CD4-positive, alpha-beta T cell treated with Interleukin-1 beta for 1 hour (primary cell): ENCODE results near the gene C2orf42.
"Not testable (repeated sequence)": the region's sequence is repeated elsewhere in the genome, so short reads cannot be mapped to it uniquely, and the experiment has no call there.

Experiments
- DNase-seq, 2 donors: peaks; one replicate each; pipeline ENCODE4 v3.0.0-alpha.2; 2020 to 2022

Gene C2orf42

DNA sequence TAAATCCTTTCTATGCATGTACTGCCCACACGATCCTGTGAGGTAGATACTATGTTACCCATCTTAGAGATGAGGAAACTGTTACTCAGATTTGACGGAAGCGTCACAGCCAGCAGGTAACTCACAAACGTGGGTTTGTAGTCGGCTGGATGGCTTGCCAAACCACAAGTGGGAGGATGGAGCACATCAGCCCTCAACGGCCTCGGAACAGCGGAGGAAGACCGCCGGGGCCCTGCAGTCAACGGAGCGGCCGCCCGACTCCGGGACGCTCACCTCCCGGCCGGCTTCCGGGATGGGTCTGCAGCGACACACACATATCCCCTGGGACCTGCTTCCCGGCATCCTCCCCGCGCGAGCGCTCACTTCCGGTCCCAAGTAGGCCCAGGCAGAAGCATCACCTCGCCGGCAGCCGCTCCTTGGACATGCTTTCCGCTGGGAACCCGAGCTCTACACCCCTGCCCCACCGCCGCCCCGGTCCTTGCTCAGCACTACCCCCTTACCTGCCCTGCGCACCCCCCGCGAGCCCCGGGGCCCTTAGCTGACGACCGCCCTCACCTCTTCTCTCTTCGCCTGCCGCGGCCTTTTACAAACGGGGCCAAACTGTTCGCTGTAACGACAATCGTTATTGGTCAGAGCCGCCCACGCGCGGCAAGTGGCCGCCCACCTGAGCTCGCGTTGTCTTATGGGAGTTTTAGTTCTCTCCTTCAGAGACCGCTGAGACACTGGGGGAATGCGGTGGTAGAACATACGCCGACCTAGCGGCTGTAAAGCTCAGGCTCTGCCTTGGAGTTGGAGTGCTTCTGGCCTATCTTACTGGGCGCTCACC is at the start of gene C2orf42:
C2orf42 (minus strand) TSS at position 602 of the 826 bp plus-strand sequence. CDS start 9,034 bp downstream, outside the sequence.
- DNase-seq = peak; percentile 96 to 97

DNA sequence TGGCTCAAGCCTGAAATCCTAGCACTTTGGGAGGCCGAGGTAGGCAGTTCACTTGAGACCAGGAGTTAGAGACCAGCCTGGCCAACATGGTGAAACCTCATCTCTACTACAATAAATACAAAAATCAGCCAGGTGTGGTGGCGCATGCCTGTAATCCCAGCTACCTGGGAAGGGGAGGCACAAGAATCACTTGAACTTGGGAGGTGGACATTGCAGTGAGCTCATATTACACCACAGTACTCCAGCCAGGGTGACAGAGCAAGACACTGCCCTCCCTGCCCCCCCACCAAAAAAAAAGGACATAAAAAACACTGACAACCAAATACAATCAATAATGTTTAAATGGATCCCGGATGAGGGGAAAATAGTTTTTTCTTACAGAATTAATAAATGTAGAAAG is 49.8 kb upstream of the C2orf42 start:
- no peak for DNase-seq

DNA sequence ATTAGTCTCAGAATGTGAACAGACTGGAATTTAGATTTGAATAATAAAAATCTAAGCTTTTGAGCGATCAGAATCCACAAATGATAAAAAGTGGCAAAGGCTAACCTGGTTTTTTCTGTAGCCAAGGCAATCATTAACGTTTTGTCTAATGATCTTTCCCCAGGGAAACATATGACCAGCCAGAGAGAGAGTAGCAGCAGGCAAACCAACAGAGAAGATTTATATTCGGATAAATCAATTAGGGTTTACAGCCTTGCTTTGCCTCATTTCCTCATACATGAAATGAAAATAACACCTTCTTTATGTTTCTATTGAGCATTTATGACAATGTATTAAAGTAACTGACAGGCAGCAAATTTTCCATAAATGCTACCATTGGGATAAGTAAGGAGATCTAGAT is 43.1 kb upstream of the C2orf42 start:
- no peak for DNase-seq

DNA sequence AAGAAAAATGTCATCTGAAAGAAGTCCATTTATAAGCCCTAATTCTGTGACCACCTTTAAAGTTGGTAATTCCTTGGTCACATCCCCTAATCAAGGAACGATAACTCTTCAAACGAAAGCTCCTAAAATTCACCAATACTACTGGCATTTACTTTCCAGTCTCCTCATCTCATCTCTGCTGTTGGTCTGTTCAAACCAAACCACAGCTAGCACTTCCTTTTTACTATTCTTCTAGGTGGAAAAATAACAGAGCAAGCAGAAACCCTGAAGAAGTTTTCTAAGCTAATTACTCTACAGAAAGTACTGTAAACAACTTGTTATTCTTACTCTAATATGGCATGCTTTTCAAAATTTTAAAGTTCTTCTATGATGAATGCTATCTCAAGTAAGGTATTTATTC is 36.0 kb upstream of the C2orf42 start:
- no peak for DNase-seq

DNA sequence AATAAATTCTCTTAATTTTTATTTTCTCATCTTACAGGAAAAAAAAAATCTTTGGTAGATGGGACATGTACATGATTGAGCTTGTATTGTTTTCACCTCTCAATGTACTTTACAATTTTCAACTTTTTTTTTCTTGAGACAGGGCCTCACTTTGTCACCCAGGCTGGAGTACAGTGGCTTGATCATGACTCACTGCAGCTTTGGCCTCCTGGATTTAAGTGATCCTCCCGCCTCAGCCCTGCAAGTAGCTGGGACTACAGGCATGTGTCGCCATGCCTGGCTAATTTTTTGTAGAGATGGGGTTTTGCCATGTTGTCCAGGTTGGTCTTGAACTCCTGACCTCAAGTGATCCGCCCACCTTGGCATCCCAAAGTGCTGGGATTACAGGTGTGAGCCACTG is 32.5 kb upstream of the C2orf42 start:
- not testable (repeated sequence) for DNase-seq

DNA sequence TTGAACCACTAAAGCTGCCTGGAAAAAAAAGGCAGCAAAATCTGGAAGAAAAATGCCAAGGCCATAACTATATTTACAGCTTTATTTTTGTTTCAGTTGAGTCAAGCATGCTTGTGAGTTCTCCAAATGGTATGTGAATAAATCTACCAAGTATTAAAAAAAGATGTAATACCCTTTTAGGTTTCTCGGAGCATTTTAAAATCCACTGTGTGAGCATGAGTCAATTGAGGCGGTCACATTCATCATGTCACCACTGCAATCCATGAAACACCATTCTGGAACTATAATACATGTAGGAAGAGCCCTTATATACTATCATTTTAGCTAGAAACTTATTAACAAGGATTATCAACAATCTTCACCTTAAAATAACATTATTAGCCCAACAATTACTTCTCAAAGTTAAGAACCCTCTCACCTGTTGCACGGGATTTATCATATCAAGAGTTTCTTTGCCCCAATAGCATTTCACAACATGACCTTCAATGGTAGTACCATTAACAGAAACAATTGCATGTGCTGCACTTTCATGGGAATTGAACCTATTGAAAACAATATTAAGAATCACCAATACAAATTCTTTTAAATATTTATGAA is 24.2 kb upstream of the C2orf42 start:
- no peak for DNase-seq

DNA sequence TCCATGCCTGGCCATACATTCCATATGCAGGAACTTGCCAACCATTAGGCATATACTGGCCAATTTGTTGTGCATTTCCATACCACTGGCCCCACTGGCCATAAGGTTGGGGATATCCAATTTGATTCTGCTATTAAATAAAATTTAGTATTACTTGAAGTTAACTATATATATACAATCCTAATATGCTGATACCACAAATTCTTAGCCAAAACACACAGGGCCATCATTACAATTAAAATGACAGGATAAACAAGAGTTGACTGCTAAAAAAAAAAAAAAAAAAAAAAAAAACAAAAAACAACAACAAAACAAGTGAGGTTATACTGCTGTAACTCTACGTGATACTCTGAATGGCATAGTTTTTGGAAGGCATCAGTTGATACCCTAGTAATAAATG is 23.5 kb upstream of the C2orf42 start:
- no peak for DNase-seq

DNA sequence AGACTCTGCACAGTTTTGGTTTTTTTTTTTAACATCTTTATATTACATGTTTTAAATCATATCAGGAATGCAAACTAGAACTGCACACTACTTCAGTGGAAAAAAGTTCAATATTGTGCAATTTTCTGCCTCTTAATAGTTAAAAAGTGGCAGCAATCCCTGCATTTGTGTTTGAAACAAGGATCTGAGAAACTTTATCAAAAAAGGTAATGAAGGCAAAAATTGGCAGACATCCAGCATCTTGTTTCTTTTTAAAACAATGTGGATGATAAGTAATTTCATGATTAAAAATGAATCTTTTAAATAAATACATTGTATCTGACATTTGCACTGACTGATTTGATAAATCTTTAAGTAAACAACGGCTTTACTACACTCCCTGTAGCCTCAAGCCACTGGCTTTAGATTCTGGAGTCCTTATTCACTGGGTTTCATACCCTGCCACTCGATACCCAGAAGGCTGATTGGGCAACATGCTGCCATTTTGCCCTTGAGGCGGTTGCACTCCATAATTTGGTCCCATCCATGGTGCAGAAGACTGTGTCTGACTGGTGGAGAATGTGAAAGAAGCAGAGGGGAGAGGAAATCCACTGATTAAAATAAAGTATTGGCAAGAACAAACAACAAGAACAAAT is 21.6 kb upstream of the C2orf42 start:
- no peak for DNase-seq

DNA sequence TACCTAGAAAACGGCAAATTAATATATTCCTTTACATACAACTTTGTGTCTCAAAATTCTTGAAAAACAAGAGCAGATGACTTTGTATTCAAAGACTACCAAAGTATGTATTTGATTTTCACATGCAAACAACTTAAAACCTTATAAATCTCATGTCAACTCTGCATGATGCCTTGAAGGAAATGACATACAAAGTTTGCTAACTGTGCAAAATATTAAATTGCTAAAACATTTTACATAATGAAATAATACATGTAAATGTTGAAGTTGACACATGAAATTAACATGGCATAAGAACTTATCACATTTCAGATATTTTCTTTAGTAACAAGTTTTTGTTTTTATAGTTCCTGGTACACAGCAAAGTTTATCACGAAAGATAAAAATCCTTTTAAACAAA is 20.8 kb upstream of the C2orf42 start:
- no peak for DNase-seq

DNA sequence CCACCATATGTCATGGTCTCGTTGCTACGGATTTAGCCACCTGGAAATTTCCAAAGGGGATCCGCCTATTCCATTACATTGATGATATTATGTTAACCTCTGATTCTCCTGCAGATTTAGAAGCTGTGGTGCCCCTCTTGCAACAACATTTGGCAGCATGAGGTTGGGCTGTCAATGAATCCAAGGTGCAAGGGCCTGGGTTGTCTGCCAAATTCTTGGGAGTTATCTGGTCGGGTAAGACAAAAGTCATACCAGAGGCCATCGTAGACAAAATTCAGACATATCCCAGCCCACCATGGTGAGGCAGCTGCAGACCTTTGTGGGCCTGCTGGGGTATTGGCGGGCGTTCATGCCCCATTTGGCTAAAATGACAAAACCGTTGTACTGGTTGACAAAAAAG is 13.6 kb upstream of the C2orf42 start:
- DNase-seq = no peak

DNA sequence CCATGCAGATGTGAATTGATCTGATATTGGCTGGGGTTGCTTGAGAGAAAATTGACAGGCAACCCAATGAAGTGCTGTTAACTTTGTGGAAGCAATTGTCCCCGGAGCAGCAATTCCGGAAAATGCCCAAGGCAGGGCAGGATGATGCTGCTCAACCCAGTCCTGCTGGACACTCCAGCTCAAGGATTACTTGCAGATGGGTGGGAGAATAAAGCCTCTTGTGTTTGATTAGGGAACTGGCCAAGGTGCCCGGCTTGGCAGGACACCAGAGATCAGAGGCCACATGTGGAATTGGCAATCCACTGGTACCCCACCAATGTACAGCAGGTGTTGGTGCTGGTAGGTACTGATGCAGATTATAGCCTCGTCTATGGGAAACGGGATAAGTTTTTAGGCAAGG is 12.3 kb upstream of the C2orf42 start:
- no peak for DNase-seq

DNA sequence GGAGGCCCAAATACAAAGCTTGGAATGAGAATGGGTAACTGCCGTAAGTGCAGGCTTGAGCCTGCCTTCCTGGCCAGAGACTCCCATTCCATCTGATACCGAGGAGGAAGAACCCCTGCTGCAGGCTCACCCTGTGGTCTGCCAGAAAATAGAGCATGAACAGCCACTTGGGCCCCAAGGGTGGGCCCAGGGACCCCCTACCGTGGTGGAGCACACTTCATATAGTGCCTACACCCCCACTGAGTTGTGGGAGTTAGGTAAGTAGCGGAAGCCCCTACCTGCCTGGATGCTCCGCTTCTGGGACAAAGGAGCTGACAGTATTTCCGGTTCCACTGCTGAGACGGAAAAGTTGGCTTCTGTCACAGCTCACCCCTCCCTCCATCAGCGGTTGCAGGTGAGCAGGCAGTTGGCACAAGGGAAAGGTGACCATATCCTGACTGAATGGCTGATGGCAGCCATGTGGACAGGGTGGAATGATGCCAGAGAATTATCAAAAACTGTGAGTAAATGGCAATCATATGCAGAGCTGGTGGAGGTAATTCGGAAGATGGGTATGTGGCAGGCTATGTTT is 11.5 kb upstream of the C2orf42 start:
- DNase-seq = no peak

DNA sequence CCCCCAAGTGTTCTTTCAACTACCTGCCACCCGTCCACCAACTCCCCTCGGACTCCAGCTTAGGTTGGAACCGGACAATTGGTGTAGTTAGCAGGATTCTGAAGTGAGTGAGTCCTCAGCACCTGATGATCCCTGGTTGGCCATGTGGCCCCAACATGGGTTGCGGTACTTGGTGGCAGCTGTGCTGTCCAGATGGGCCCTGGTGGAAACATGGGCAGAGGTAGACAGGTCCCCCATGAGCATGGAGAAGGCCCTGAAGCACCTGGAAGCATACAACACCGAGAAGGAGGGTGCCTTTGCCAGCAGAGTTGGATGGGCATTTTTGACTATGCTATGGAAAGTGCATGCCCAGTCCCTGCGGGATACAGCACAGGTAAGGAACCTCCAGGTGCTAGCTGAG is 11.0 kb upstream of the C2orf42 start:
- no peak for DNase-seq

DNA sequence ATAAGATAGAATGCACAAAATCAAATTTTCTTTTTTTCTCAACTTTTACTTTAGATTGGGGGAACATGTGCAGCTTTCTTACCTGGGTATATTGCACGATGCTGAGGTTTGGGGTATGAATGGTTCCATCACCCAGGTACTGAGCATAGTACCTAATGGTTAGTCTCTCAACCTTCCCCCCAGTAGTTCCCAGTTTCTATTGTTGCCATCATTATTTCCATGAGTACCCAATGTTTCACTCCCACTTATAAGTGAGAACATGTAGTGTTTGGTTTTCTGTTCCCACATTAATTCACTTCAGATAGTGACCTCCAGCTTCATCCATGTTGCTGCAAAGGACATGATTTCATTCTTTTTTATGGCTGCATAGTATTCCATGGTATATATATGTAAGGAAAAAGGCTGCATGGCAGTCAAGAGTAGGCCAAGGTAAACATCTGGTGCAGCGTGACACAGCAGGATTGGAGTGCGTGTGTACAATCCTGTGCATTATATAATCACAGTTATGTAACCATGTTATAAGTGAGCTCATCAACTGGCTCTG is 10.5 kb upstream of the C2orf42 start:
- no peak for DNase-seq

DNA sequence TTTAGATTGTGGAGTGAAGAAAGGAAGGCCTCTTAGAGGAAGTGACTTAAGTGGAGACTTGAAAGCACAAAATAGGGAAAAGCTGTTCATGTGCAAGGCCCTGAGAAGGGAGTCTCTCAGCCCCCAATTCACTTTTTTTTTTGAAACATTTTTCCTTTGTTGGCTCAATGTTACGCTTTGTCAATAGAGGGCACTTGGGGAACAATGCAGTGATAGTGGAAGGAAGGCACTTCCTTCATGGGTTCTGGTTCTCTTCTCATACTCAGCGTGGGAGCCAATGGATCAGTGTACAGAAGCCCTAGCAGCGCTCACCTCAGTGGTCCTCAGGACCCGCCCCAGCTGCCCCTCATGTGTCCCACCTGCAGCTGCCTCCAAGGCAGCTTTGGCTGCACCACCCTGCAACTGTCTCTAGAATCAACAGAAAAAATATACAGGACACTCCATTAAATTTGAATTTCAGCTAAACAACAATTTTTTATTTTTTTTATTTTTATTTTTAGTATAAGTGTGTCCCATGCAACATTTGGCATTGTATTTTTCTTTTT is 8.6 kb upstream of the C2orf42 start:
- no peak for DNase-seq

DNA sequence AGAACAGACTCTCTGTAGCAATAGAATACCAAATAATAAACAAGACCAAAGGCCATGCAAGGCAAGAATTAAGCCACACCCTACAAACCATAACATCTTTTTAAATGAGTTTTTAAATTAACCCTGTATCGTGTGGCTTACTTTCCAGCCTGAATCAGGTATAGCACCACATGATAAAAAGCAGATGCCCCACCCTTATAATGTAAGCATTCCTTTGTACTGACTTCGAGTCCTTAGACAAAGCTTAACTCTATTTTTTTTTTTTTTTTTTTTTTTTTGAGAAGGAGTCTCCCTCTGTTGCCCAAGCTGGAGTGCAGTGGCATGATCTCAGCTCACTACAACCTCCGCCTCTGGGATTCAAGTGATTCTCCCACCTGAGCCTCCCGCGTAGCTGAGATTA is 1.7 kb upstream of the C2orf42 start:
- no peak for DNase-seq

DNA sequence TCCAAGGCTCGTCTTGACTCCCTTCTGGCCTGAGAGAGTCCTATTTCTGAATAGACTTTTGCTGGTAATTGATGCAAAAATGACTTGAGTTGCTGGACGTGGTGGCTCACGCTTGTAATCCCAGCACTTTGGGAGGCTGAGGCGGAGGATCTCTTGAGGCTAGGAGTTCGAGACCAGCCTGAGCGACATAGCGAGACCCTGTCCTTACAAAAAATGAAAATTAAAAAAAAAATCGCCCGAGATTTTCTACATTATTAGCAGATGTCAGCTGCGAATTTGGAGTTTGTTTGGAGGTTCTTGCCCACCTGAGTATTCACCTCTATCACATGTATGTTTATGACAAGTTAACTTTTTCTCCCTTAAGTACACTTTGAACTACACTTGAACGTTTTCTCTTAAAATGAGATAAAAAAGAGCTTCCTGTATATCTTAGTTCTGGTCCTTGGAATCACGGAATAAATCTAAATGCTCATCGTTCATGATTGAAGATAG is 471 bp upstream of the C2orf42 start:
- no peak for DNase-seq

DNA sequence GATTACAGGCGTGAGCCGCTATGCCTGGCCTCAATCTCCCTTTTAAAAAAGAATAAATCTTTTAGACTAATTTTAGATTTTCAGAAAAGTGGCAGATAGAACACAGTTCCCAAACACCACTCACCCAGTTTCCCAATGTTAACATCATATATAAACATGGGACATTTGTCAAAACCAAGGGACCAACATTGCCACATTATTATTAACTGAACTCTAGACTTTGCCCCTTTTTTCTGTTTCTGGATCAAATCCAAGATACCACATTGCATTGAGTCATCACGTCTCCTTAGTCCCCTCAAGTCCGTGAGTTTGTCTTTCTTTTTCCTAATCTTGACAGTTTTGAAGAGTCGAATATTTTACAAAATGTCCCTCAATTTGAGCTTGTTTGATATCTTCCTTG is 2.4 kb downstream of the C2orf42 start:
- DNase-seq = no peak

DNA sequence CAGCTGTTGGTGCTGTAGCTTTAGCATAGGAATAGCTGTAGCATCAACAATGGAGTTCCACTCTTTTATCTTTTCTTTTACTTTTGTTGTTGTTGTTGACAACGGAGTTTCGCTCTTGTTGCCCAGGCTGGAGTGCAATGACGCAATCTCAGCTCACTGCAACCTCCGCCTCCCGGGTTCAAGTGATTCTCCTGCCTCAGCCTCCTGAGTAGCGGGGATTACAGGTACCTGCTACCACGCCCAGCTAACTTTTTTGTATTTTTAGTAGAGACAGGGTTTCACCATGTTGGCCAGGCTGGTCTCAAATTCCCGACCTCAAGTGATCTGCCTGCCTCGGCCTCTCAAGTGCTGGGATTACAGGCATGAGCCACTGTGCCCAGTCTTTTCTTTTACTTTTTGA is 3.6 kb downstream of the C2orf42 start:
- not testable (repeated sequence) for DNase-seq

DNA sequence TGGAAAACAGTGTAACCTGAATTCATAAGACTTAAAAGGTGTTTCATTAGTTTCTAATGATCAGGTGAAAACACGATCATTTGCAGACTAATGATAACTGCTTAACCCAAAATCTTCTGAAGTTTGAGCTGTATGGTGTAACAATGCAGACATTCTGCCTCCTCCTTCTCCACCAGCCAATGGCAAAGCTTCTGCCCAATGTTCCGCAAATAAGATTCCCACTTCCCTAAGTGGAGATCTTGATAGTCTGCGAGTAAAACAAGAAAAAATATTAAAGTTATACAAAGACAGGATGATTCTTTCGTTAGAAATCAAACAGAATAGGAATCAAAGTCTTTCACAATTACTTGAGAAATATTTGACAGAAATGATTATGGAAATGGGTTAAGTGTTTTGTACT is 8.1 kb downstream of the C2orf42 start:
- no peak for DNase-seq

DNA sequence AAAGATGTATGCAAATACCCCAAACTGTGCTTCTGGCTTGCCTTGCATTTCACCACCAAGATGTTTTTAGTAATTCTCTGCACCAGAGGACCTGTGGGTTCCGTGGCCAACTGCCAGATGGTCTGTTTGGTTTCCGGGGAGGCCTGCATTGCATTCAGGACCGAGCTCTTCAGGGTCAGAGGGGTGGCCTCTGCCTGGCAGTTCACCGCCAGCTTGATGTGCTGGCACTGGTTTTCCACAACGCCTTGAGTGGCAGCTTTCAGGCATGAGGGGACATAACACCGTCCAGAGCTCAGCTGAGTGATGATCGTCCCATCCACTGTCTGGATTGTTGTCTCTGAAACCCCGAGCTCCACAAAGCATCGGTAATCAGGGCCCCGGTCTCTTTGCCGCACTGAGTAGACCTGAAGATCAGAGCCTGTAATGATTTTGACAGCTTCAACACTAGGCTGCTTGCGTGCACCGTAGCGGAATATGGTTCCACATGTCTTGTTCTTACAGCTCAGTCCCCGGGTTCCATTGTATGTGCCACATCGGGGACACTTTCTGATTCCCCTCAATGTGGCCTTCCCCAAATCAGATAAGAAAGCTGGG is 9.4 kb downstream of the C2orf42 start:
- DNase-seq = peak in 1 of 2 donors; percentile 1

DNA sequence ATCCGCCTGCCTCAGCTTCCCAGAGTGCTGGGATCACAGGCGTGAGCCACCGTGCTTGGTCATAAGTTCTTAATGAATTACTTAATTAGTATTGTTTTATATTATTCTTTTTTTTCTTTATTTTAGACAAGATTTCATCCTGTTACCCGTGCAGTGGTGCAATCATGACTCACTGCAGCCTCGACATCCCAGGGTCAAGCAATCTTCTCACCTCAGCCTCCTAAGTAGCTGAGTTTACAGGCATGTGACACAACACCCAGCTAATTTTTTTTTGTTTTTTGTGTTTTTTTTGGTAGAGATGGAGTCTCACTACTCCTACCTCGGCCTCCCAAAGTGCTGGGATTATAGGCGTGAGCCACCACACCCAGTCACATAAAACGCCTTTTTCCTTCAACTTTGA is 17.3 kb downstream of the C2orf42 start:
- DNase-seq = no peak
